Trophoblast cell (in vitro differentiated cells and primary cell): ENCODE results near the gene CNTN4.

Source experiments
- DNase-seq, 2 donors: peaks; one replicate each; pipeline ENCODE4 v3.0.0-alpha.2; 2016
- H2AFZ ChIP-seq: 2 replicates; pipeline ENCODE4 v1.6.1; 2013; ENCODE audit warnings: low read length, moderate library complexity, mild to moderate bottlenecking; ENCODE audit not compliant: insufficient read depth, poor library complexity
- H2AK5ac ChIP-seq: 2 replicates; pipeline ENCODE4 v1.6.1; 2013; ENCODE audit warnings: mild to moderate bottlenecking, low read length
- H2BK120ac ChIP-seq: 2 replicates; pipeline ENCODE4 v1.6.1; 2013; ENCODE audit warnings: low read length, mild to moderate bottlenecking, moderate library complexity; ENCODE audit not compliant: insufficient read depth, poor library complexity
- H2BK12ac ChIP-seq: 2 replicates; pipeline ENCODE4 v1.6.1; 2013; ENCODE audit warnings: mild to moderate bottlenecking, low read length, moderate library complexity
- H2BK5ac ChIP-seq: 2 replicates; pipeline ENCODE4 v1.6.1; 2013; ENCODE audit warnings: low read length, low read depth, moderate library complexity, mild to moderate bottlenecking; ENCODE audit not compliant: poor library complexity
- H3K14ac ChIP-seq: 2 replicates; pipeline ENCODE4 v1.6.1; 2013; ENCODE audit warnings: mild to moderate bottlenecking, low read length
- H3K18ac ChIP-seq: 2 replicates; pipeline ENCODE4 v1.6.1; 2013; ENCODE audit warnings: mild to moderate bottlenecking, low read length
- H3K23ac ChIP-seq: 2 replicates; pipeline ENCODE4 v1.6.1; 2013; ENCODE audit warnings: low read length
- H3K27ac ChIP-seq: 2 replicates; pipeline ENCODE4 v1.5.1; 2013; ENCODE audit warnings: low read depth, mild to moderate bottlenecking, inconsistent platforms, low read length, moderate library complexity
- H3K27me3 ChIP-seq: 2 replicates; pipeline ENCODE4 v1.6.1; 2013; ENCODE audit warnings: inconsistent platforms, mild to moderate bottlenecking, low read length, moderate library complexity; ENCODE audit not compliant: insufficient read depth
- H3K36me3 ChIP-seq, 2 experiments: 1 replicate in 1 of 2; 2 replicates in 1 of 2; pipeline ENCODE4 v1.6.1; 2013; ENCODE audit warnings: low read length in 2 of 2, mild to moderate bottlenecking in 2 of 2, moderate library complexity in 1 of 2; ENCODE audit not compliant: insufficient read depth in 2 of 2, control insufficient read depth in 1 of 2
- H3K4ac ChIP-seq: 2 replicates; pipeline ENCODE4 v1.6.1; 2013; ENCODE audit warnings: low read depth, mild to moderate bottlenecking, low read length, moderate library complexity
- H3K4me1 ChIP-seq, 2 experiments: 1 replicate in 1 of 2; 2 replicates in 1 of 2; pipeline ENCODE4 v1.6.1; 2013; ENCODE audit warnings: low read length in 2 of 2, mild to moderate bottlenecking in 2 of 2, moderate library complexity in 1 of 2; ENCODE audit not compliant: insufficient read depth in 2 of 2, control insufficient read depth in 1 of 2
- H3K4me2 ChIP-seq: 2 replicates; pipeline ENCODE4 v1.6.1; 2013; ENCODE audit warnings: inconsistent platforms, mild to moderate bottlenecking, low read length, moderate library complexity
- H3K4me3 ChIP-seq: 2 replicates; pipeline ENCODE4 v1.5.1; 2013; ENCODE audit warnings: mild to moderate bottlenecking, low read depth, low read length, inconsistent platforms
- H3K79me1 ChIP-seq: one replicate; pipeline ENCODE4 v1.6.1; 2013; ENCODE audit warnings: low read length
- H3K79me2 ChIP-seq: 2 replicates; pipeline ENCODE4 v1.6.1; 2013; ENCODE audit warnings: low read length, mild to moderate bottlenecking; ENCODE audit not compliant: control insufficient read depth, insufficient read depth, poor library complexity
- H3K9ac ChIP-seq: 2 replicates; pipeline ENCODE4 v1.6.1; 2013; ENCODE audit warnings: mild to moderate bottlenecking, low read length
- H3K9me3 ChIP-seq: 2 replicates; pipeline ENCODE4 v1.6.1; 2013; ENCODE audit warnings: low read depth, mild to moderate bottlenecking, control low read depth, inconsistent platforms, low read length; ENCODE audit not compliant: insufficient read depth
- H4K12ac ChIP-seq: 2 replicates; pipeline ENCODE4 v1.6.1; 2013; ENCODE audit warnings: low read depth, mild to moderate bottlenecking, low read length, moderate library complexity
- H4K8ac ChIP-seq: 2 replicates; pipeline ENCODE4 v1.6.1; 2013; ENCODE audit warnings: low read depth, mild to moderate bottlenecking, low read length, moderate library complexity
- H4K91ac ChIP-seq: one replicate; pipeline ENCODE4 v1.6.1; 2013; ENCODE audit warnings: low read depth, mild to moderate bottlenecking, low read length, moderate library complexity
- WGBS: extraction: QIAGEN DNeasy Blood & Tissue Kit; methylation state at CpG from one replicate; pipeline ENCODE4 v1.1.7; 2013; ENCODE audit warnings: missing lambda C conversion rate; ENCODE audit not compliant: insufficient read length, insufficient coverage; ENCODE audit errors: extremely low coverage; 5-methylcytosine and 5-hydroxymethylcytosine counted together

Gene CNTN4

GRCh38 chr3:2948882-2949281 lies 850.2 kb downstream of the CNTN4 start:
- H3K4me2 ChIP-seq = no peak overlapping the region
- no peak for DNase-seq
- peaks cover 0 to 2% of the 10 kb centered on the region in 2 experiments for H3K4me1 ChIP-seq

GRCh38 chr3:2950159-2950558 lies 851.5 kb downstream of the CNTN4 start:
- WGBS = no CpG with 5 or more reads among the region's 2 CpGs

More at GRCh38 chr3:2948882-2949281, 850.2 kb downstream of the CNTN4 start:
- no peak overlapping the region for H3K9ac ChIP-seq
- no peak overlapping the region for H4K8ac ChIP-seq
- H2AFZ ChIP-seq = no peak overlapping the region
- H3K79me1 ChIP-seq = no peaks in the 10 kb centered on the region
- H3K18ac ChIP-seq = no peak overlapping the region
- no peak overlapping the region for H3K27ac ChIP-seq
- H2AK5ac ChIP-seq = no peak overlapping the region
- no peaks in the 10 kb centered on the region for H3K79me2 ChIP-seq
- H3K23ac ChIP-seq = no peak overlapping the region
- H3K14ac ChIP-seq = no peak overlapping the region
- no peak overlapping the region for H2BK12ac ChIP-seq
- H3K9me3 ChIP-seq = no peaks in the 10 kb centered on the region
- WGBS = no CpG with 5 or more reads among the region's 1 CpG
- H3K4ac ChIP-seq = no peak overlapping the region
- H3K36me3 ChIP-seq = no peaks in the 10 kb centered on the region
- no peak overlapping the region for H2BK120ac ChIP-seq
- H3K4me3 ChIP-seq = no peak overlapping the region
- H3K27me3 ChIP-seq = no peaks in the 10 kb centered on the region
- H4K12ac ChIP-seq = no peak overlapping the region
- H2BK5ac ChIP-seq = no peak overlapping the region
- H4K91ac ChIP-seq = no peak overlapping the region

GRCh38 chr3:2957115-2957514 lies 858.4 kb downstream of the CNTN4 start:
- no peaks in the 10 kb centered on the region for H3K79me2 ChIP-seq
- no peak overlapping the region for H3K9ac ChIP-seq
- H2AFZ ChIP-seq = no peak overlapping the region
- WGBS = no CpG with 5 or more reads among the region's 3 CpGs
- H3K36me3 ChIP-seq = no peaks in the 10 kb centered on the region
- no peak overlapping the region for H3K4ac ChIP-seq
- H3K79me1 ChIP-seq = no peaks in the 10 kb centered on the region
- no peak overlapping the region for H4K8ac ChIP-seq
- no peak overlapping the region for H4K91ac ChIP-seq
- no peaks in the 10 kb centered on the region for H3K27me3 ChIP-seq
- no peak overlapping the region for H3K18ac ChIP-seq
- no peak for DNase-seq
- no peak overlapping the region for H2BK12ac ChIP-seq
- no peaks in the 10 kb centered on the region for H3K4me1 ChIP-seq
- no peak overlapping the region for H3K14ac ChIP-seq
- no peak overlapping the region for H3K27ac ChIP-seq
- H3K4me3 ChIP-seq = no peak overlapping the region
- H2AK5ac ChIP-seq = no peak overlapping the region
- H3K23ac ChIP-seq = no peak overlapping the region
- H2BK120ac ChIP-seq = no peak overlapping the region
- H2BK5ac ChIP-seq = no peak overlapping the region
- no peak overlapping the region for H3K4me2 ChIP-seq
- H3K9me3 ChIP-seq = no peaks in the 10 kb centered on the region
- no peak overlapping the region for H4K12ac ChIP-seq

More at GRCh38 chr3:2950159-2950558, 851.5 kb downstream of the CNTN4 start:
- H2BK120ac ChIP-seq = no peak overlapping the region
- no peak overlapping the region for H4K91ac ChIP-seq
- H3K36me3 ChIP-seq = no peaks in the 10 kb centered on the region
- no peak overlapping the region for H3K4me2 ChIP-seq
- no peak overlapping the region for H3K4me3 ChIP-seq
- DNase-seq = no peak
- H3K27ac ChIP-seq = no peak overlapping the region
- H4K8ac ChIP-seq = no peak overlapping the region
- H3K79me2 ChIP-seq = no peaks in the 10 kb centered on the region
- no peak overlapping the region for H3K9ac ChIP-seq
- H2AK5ac ChIP-seq = no peak overlapping the region
- no peaks in the 10 kb centered on the region for H3K79me1 ChIP-seq
- peaks cover 0 to 2% of the 10 kb centered on the region in 2 experiments for H3K4me1 ChIP-seq
- H3K14ac ChIP-seq = no peak overlapping the region
- no peak overlapping the region for H4K12ac ChIP-seq
- H2BK12ac ChIP-seq = no peak overlapping the region
- no peak overlapping the region for H3K18ac ChIP-seq
- no peak overlapping the region for H3K4ac ChIP-seq
- no peak overlapping the region for H2AFZ ChIP-seq
- H3K23ac ChIP-seq = no peak overlapping the region
- no peaks in the 10 kb centered on the region for H3K27me3 ChIP-seq
- H2BK5ac ChIP-seq = no peak overlapping the region
- no peaks in the 10 kb centered on the region for H3K9me3 ChIP-seq

GRCh38 chr3:2958551-2958950 lies 859.9 kb downstream of the CNTN4 start:
- Histone ChIP-seq H2BK5ac (no peak overlapping the region), H4K8ac (no peak overlapping the region), H3K4me2 (no peak overlapping the region), H3K14ac (no peak overlapping the region), H3K9me3 (no peaks in the 10 kb centered on the region), H3K27ac (no peak overlapping the region), H3K4ac (no peak overlapping the region), H3K23ac (no peak overlapping the region), H2AK5ac (no peak overlapping the region), H2BK120ac (no peak overlapping the region), H3K79me2 (no peaks in the 10 kb centered on the region), H4K91ac (no peak overlapping the region), H3K4me1 (peaks cover 0 to 2% of the 10 kb centered on the region in 2 experiments), H4K12ac (no peak overlapping the region), H3K18ac (no peak overlapping the region), H3K4me3 (no peak overlapping the region), H2AFZ (no peak overlapping the region), H3K36me3 (no peaks in the 10 kb centered on the region), H2BK12ac (no peak overlapping the region), H3K9ac (no peak overlapping the region), H3K27me3 (no peaks in the 10 kb centered on the region), H3K79me1 (peaks cover 3% of the 10 kb centered on the region)
- DNase-seq = no peak
- no CpG with 5 or more reads among the region's 1 CpG for WGBS
